Astrocyte (in vitro differentiated cells and primary cell): Measurements from ENCODE around the gene HP. TPM values are rescaled to one million over a fixed set of nuclear protein-coding genes. Genes with fewer than 3 reads are reported as not detected.
A peak's percentile ranks its signal among the peaks of the same experiment; 100 is the strongest.

Experiments
- DNase-seq: peaks from one replicate; pipeline ENCODE4 v3.0.0-alpha.2; 2010; ENCODE audit warnings: low read depth
- FAIRE-seq: peaks from 2 replicates; lab custom pipeline; 2011; peaks lifted over from hg19 to GRCh38; lab: Jason Lieb, UNC
- H2AFZ ChIP-seq: 2 replicates; pipeline ENCODE4 v1.6.0; 2012; ENCODE audit warnings: low read depth, low read length, inconsistent platforms
- H3K27ac ChIP-seq: 2 replicates; pipeline ENCODE4 v1.5.1; 2011; ENCODE audit warnings: low read depth, low read length, inconsistent platforms
- H3K27me3 ChIP-seq: 2 replicates; pipeline ENCODE4 v1.6.0; 2011; ENCODE audit warnings: low read length, inconsistent platforms; ENCODE audit not compliant: insufficient read depth
- H3K36me3 ChIP-seq: 2 replicates; pipeline ENCODE4 v1.5.1; 2011; ENCODE audit warnings: low read length, inconsistent platforms; ENCODE audit not compliant: insufficient read depth
- H3K4me1 ChIP-seq: 2 replicates; pipeline ENCODE4 v1.5.1; 2011; ENCODE audit warnings: low read length, inconsistent platforms; ENCODE audit not compliant: insufficient read depth
- H3K4me2 ChIP-seq: 2 replicates; pipeline ENCODE4 v1.6.0; 2012; ENCODE audit warnings: low read length, inconsistent platforms
- H3K4me3 ChIP-seq: 2 replicates; pipeline ENCODE4 v1.5.1; 2011; ENCODE audit warnings: low read depth, mild to moderate bottlenecking, low read length, inconsistent platforms; ENCODE audit not compliant: insufficient read depth
- H3K79me2 ChIP-seq: 2 replicates; pipeline ENCODE4 v1.6.0; 2012; ENCODE audit warnings: mild to moderate bottlenecking, low read length, inconsistent platforms; ENCODE audit not compliant: insufficient read depth
- H3K9ac ChIP-seq: 2 replicates; pipeline ENCODE4 v1.6.0; 2012; ENCODE audit warnings: mild to moderate bottlenecking, low read length, inconsistent platforms
- H3K9me3 ChIP-seq: 2 replicates; pipeline ENCODE4 v1.5.1; 2012; ENCODE audit warnings: low read depth, mild to moderate bottlenecking, low read length, inconsistent platforms; ENCODE audit not compliant: insufficient read depth
- H4K20me1 ChIP-seq: 2 replicates; pipeline ENCODE4 v1.6.0; 2012; ENCODE audit warnings: low read length, inconsistent platforms; ENCODE audit not compliant: insufficient read depth
- H3K27ac Mint-ChIP-seq: one replicate; pipeline ENCODE4 v1.8.0; 2021; ENCODE audit warnings: mild to moderate bottlenecking, mixed read lengths; ENCODE audit not compliant: unreplicated experiment
- H3K27me3 Mint-ChIP-seq: one replicate; pipeline ENCODE4 v1.8.0; 2021; ENCODE audit warnings: low read depth, mixed read lengths; ENCODE audit not compliant: unreplicated experiment
- H3K36me3 Mint-ChIP-seq: one replicate; pipeline ENCODE4 v1.8.0; 2021; ENCODE audit warnings: low read depth, mixed read lengths; ENCODE audit not compliant: unreplicated experiment
- H3K4me1 Mint-ChIP-seq: one replicate; pipeline ENCODE4 v1.8.0; 2021; ENCODE audit warnings: low read depth, mixed read lengths; ENCODE audit not compliant: unreplicated experiment
- H3K4me3 Mint-ChIP-seq: one replicate; pipeline ENCODE4 v1.8.0; 2021; ENCODE audit warnings: mild to moderate bottlenecking, moderate library complexity, mixed read lengths; ENCODE audit not compliant: unreplicated experiment
- H3K9me3 Mint-ChIP-seq: one replicate; pipeline ENCODE4 v1.8.0; 2021; ENCODE audit warnings: mild to moderate bottlenecking, mixed read lengths; ENCODE audit not compliant: unreplicated experiment
- EZH2 ChIP-seq: IDR thresholded peaks from 2 replicates; pipeline ENCODE4 v1.6.1; 2012; ENCODE audit warnings: mild to moderate bottlenecking, low read length, inconsistent platforms; ENCODE audit not compliant: insufficient read depth
- total RNA-seq: library from RNA; stranded (reverse); gene quantifications from 2 replicates; pipeline ENCODE4 v1.2.1, GENCODE V29; 2021
- TF ChIP-seq, protein P1 (sequence below): IDR thresholded peaks from 2 replicates; pipeline ENCODE4 v1.5.1; 2011; ENCODE audit warnings: low read depth, mild to moderate bottlenecking, inconsistent platforms, low read length, moderate library complexity; ENCODE audit not compliant: insufficient read depth

HP gene
- total RNA-seq, 1 donor from 2014 or later: not detected

DNA sequence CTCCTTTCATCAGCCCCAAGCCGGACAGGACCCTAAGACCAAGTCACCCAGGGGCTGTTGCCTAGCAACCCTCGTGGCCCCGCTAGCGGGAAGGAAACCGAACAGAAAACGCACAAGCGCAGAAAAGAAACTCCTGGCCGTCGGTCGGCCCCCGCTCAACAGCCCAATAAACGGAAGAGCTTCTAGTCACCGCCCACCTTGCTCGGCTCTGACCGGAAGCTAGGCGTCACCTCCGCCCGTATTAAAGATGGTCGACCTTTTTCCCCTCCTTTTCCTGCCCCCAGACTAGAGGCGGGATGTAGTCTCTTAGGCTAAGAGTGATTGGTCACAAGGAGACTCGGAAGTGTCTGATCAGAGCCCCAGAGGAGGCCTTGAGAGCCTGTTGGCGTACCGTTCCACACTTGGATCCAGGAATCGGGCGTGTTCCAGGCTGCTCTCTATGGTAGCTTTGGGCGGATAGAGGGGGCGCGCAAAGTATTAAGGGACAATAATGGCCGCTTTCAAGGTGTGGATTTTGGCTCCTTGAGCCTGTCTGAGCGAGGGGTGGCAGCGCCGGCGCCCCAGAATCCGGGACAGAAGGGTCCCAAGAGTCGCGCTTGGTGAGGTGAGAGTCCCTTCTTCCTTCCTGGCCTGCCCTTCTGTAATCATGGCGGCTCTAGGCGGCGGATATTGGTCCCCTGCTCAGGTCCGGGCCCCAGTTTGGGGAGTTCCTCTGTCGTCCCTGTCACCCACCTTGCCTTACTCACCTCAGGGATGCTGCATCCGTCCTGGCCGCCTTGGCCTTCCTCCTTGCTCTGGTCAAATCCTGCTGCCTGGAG lies 39.4 kb downstream of the HP start, which contains the start of the genes DHX38 and TXNL4B:
TSS of gene DHX38 (plus strand) at position 400 of the 818 bp plus-strand sequence. CDS start 2,311 bp downstream, outside the sequence.
TSS of gene TXNL4B (minus strand) at position 173 of the 818 bp plus-strand sequence. CDS start 2,871 bp downstream, outside the sequence.
- H3K79me2 ChIP-seq: peaks cover 74% of the 10 kb centered on the region
- H3K27ac ChIP-seq: peak within 1 kb of the TSS; percentile 85
- peak; percentile 58 for FAIRE-seq

DNA sequence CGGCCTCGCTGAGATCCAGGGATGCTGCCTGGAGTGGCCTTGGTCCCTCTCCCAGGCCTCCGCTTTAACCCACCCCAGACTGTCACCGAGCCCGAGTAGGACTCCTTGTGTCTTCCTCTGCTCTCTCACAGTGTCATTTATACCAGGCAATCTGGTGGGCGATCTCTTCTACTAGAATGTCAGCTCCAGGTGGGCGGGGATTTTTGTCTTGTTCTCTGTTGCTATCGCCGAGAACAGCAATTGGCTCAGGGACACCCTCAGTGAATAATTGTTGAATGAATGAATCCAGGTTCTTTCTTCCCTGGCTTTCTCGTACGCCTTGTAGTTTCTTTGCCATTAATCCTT lies 39.9 kb downstream of the HP start:
- FAIRE-seq (no peak), DNase-seq (no peak)
- Histone ChIP-seq H4K20me1 (peaks cover 38% of the 10 kb centered on the region), H3K27me3 (no peaks in the 10 kb centered on the region), H3K36me3 (peaks cover 24% of the 10 kb centered on the region), H3K9ac (peak overlapping the region; percentile 92), H3K9me3 (no peaks in the 10 kb centered on the region), H3K27ac (peak overlapping the region; percentile 85), H3K79me2 (peaks cover 74% of the 10 kb centered on the region), H3K4me1 (peaks cover 9% of the 10 kb centered on the region), H3K4me3 (peak overlapping the region; percentile 88), H2AFZ (peak overlapping the region; percentile 76), H3K4me2 (peak overlapping the region; percentile 90)
- peaks cover 6% of the 10 kb centered on the region for H3K36me3 Mint-ChIP-seq
- H3K9me3 Mint-ChIP-seq: no peaks in the 10 kb centered on the region
- peak overlapping the region; percentile 99 for H3K4me3 Mint-ChIP-seq
- peak overlapping the region; percentile 94 for H3K27ac Mint-ChIP-seq
- H3K4me1 Mint-ChIP-seq: peaks cover 16% of the 10 kb centered on the region
- H3K27me3 Mint-ChIP-seq: no peaks in the 10 kb centered on the region
- TF ChIP-seq EZH2: no peak
- TF ChIP-seq, protein P1, sequence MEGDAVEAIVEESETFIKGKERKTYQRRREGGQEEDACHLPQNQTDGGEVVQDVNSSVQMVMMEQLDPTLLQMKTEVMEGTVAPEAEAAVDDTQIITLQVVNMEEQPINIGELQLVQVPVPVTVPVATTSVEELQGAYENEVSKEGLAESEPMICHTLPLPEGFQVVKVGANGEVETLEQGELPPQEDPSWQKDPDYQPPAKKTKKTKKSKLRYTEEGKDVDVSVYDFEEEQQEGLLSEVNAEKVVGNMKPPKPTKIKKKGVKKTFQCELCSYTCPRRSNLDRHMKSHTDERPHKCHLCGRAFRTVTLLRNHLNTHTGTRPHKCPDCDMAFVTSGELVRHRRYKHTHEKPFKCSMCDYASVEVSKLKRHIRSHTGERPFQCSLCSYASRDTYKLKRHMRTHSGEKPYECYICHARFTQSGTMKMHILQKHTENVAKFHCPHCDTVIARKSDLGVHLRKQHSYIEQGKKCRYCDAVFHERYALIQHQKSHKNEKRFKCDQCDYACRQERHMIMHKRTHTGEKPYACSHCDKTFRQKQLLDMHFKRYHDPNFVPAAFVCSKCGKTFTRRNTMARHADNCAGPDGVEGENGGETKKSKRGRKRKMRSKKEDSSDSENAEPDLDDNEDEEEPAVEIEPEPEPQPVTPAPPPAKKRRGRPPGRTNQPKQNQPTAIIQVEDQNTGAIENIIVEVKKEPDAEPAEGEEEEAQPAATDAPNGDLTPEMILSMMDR: no peak

More for the DNA sequence above, 39.4 kb downstream of the HP start, which contains the start of the genes DHX38 and TXNL4B:
- Histone ChIP-seq H3K27me3 (no peaks in the 10 kb centered on the region), H3K9ac (peak within 1 kb of the TSS; percentile 92), H3K36me3 (peaks cover 27% of the 10 kb centered on the region), H3K4me2 (peak within 1 kb of the TSS; percentile 90), H4K20me1 (peaks cover 38% of the 10 kb centered on the region), H3K4me3 (peak within 1 kb of the TSS; percentile 88), H2AFZ (peak within 1 kb of the TSS; percentile 76), H3K4me1 (peaks cover 9% of the 10 kb centered on the region), H3K9me3 (no peaks in the 10 kb centered on the region)
- H3K4me1 Mint-ChIP-seq: peaks cover 16% of the 10 kb centered on the region
- H3K36me3 Mint-ChIP-seq: peaks cover 6% of the 10 kb centered on the region
- TF ChIP-seq, protein P1: no peak
- no peak for TF ChIP-seq EZH2
- H3K4me3 Mint-ChIP-seq: peak within 1 kb of the TSS; percentile 99
- no peaks in the 10 kb centered on the region for H3K9me3 Mint-ChIP-seq
- H3K27me3 Mint-ChIP-seq: no peaks in the 10 kb centered on the region
- H3K27ac Mint-ChIP-seq: peak within 1 kb of the TSS; percentile 94
- peak; percentile 99 for DNase-seq

DNA sequence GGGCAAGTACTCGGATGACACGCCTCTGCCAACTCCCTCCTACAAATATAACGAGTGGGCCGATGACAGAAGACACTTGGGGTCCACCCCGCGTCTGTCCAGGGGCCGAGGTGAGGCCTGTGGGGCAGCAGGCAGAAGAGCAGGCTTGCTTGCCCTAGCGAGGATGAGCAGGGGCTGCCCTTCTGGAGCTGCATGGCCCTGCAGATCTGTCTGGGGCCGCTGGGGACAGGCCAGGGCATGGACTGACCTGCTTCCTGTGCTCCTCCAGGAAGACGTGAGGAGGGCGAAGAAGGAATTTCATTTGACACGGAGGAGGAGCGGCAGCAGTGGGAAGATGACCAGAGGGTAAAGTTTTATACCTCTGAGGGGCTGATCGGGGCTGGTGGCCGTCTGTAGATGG lies 44.6 kb downstream of the HP start:
- FAIRE-seq (no peak), DNase-seq (no peak)
- no peak overlapping the region for H3K4me3 Mint-ChIP-seq

More for the DNA sequence above, 44.6 kb downstream of the HP start:
- Histone ChIP-seq H3K4me2 (no peak overlapping the region), H3K4me1 (peaks cover 9% of the 10 kb centered on the region), H4K20me1 (peaks cover 33% of the 10 kb centered on the region), H3K27ac (no peak overlapping the region), H3K4me3 (no peak overlapping the region), H3K27me3 (no peaks in the 10 kb centered on the region), H2AFZ (no peak overlapping the region), H3K36me3 (peaks cover 43% of the 10 kb centered on the region), H3K9ac (no peak overlapping the region), H3K79me2 (peaks cover 35% of the 10 kb centered on the region), H3K9me3 (no peaks in the 10 kb centered on the region)
- Mint-ChIP-seq H3K27me3 (no peaks in the 10 kb centered on the region), H3K9me3 (no peaks in the 10 kb centered on the region), H3K36me3 (peaks cover 15% of the 10 kb centered on the region), H3K27ac (no peak overlapping the region), H3K4me1 (peaks cover 9% of the 10 kb centered on the region)
- TF ChIP-seq, protein P1: no peak
- no peak for TF ChIP-seq EZH2
